BLaER1 (cell line): ENCODE measurements around the gene C16orf86.

Source experiments
- H3K27ac ChIP-seq: shearing (Covaris generic); formaldehyde crosslinking; 2 replicates; pipeline ENCODE4 v1.8.1; 2022
- H3K27me3 ChIP-seq: shearing (Covaris generic); formaldehyde crosslinking; 2 replicates; pipeline ENCODE4 v1.8.1; 2022
- H3K36me3 ChIP-seq: shearing (Covaris generic); formaldehyde crosslinking; 2 replicates; pipeline ENCODE4 v1.8.1; 2022
- H3K4me1 ChIP-seq: shearing (Covaris generic); formaldehyde crosslinking; 2 replicates; pipeline ENCODE4 v1.8.1; 2022
- H3K4me2 ChIP-seq: shearing (Covaris generic); formaldehyde crosslinking; 2 replicates; pipeline ENCODE4 v1.8.1; 2022
- H3K4me3 ChIP-seq: shearing (Covaris generic); formaldehyde crosslinking; 2 replicates; pipeline ENCODE4 v1.8.1; 2022
- H3K9ac ChIP-seq: shearing (Covaris generic); formaldehyde crosslinking; 2 replicates; pipeline ENCODE4 v1.8.1; 2022
- H3K9me3 ChIP-seq: shearing (Covaris generic); formaldehyde crosslinking; 2 replicates; pipeline ENCODE4 v1.8.1; 2022
- H4K20me1 ChIP-seq: shearing (Covaris generic); formaldehyde crosslinking; 2 replicates; pipeline ENCODE4 v1.8.1; 2022
- Cebpa-rat ChIP-seq: shearing (Covaris generic); IDR thresholded peaks from 2 replicates; pipeline ENCODE4 v1.8.1; 2022

Gene C16orf86

GRCh38 chr16:67704110-67704509 is 37.5 kb downstream of the C16orf86 start:
- no peak overlapping the region for H3K9ac ChIP-seq
- TF ChIP-seq Cebpa-rat, result no peak
- H3K27me3 ChIP-seq, result no peaks in the 10 kb centered on the region
- peaks cover 20% of the 10 kb centered on the region for H3K9me3 ChIP-seq
- no peak overlapping the region for H3K27ac ChIP-seq
- H3K4me1 ChIP-seq, result peaks cover 8% of the 10 kb centered on the region; the same call in 1 of the 2 replicates
- H3K36me3 ChIP-seq, result peaks cover 36% of the 10 kb centered on the region
- no peak overlapping the region for H3K4me3 ChIP-seq
- H3K4me2 ChIP-seq, result no peak overlapping the region
- H4K20me1 ChIP-seq, result peaks cover 59% of the 10 kb centered on the region

- Histone ChIP-seq H3K36me3 (peaks cover 45% of the 10 kb centered on the region), H3K4me1 (peaks cover 8% of the 10 kb centered on the region; the same call in 1 of the 2 replicates), H3K27ac (no peak overlapping the region), H3K4me2 (no peak overlapping the region), H3K27me3 (no peaks in the 10 kb centered on the region), H3K9me3 (peaks cover 5% of the 10 kb centered on the region; the same call in 1 of the 2 replicates), H3K4me3 (no peak overlapping the region), H3K9ac (no peak overlapping the region), H4K20me1 (peaks cover 73% of the 10 kb centered on the region)
- TF ChIP-seq Cebpa-rat, result no peak
Observed at GRCh38 chr16:67707210-67707609, 40.6 kb downstream of the C16orf86 start.

GRCh38 chr16:67707790-67708189 is 41.2 kb downstream of the C16orf86 start:
- no peak overlapping the region for H3K27ac ChIP-seq
- no peaks in the 10 kb centered on the region for H3K27me3 ChIP-seq
- H4K20me1 ChIP-seq, result peaks cover 67% of the 10 kb centered on the region
- H3K9ac ChIP-seq, result no peak overlapping the region
- no peak for TF ChIP-seq Cebpa-rat
- H3K4me3 ChIP-seq, result no peak overlapping the region
- H3K4me2 ChIP-seq, result no peak overlapping the region
- H3K4me1 ChIP-seq, result peaks cover 8% of the 10 kb centered on the region; the same call in 1 of the 2 replicates
- H3K9me3 ChIP-seq, result peaks cover 5% of the 10 kb centered on the region; the same call in 1 of the 2 replicates
- H3K36me3 ChIP-seq, result peaks cover 45% of the 10 kb centered on the region

- peaks cover 4% of the 10 kb centered on the region; the same call in 1 of the 2 replicates for H3K4me1 ChIP-seq
- no peak overlapping the region for H3K27ac ChIP-seq
- TF ChIP-seq Cebpa-rat, result no peak
Observed at GRCh38 chr16:67708368-67708771, 41.8 kb downstream of the C16orf86 start.

GRCh38 chr16:67709050-67709449 is 42.4 kb downstream of the C16orf86 start:
- Histone ChIP-seq H3K4me1 (peaks cover 3% of the 10 kb centered on the region), H4K20me1 (peaks cover 64% of the 10 kb centered on the region), H3K27ac (no peak overlapping the region), H3K4me3 (no peak overlapping the region), H3K4me2 (no peak overlapping the region), H3K27me3 (no peaks in the 10 kb centered on the region), H3K9ac (no peak overlapping the region), H3K9me3 (peaks cover 5% of the 10 kb centered on the region; the same call in 1 of the 2 replicates), H3K36me3 (peaks cover 58% of the 10 kb centered on the region)
- TF ChIP-seq Cebpa-rat, result no peak

More at GRCh38 chr16:67708368-67708771, 41.8 kb downstream of the C16orf86 start:
- H3K9me3 ChIP-seq, result peaks cover 5% of the 10 kb centered on the region; the same call in 1 of the 2 replicates
- no peaks in the 10 kb centered on the region for H3K27me3 ChIP-seq
- H3K36me3 ChIP-seq, result peaks cover 51% of the 10 kb centered on the region
- H3K9ac ChIP-seq, result no peak overlapping the region
- H4K20me1 ChIP-seq, result peaks cover 64% of the 10 kb centered on the region
- no peak overlapping the region for H3K4me3 ChIP-seq
- H3K4me2 ChIP-seq, result no peak overlapping the region

GRCh38 chr16:67710607-67711006 is 44.0 kb downstream of the C16orf86 start:
- peaks cover 5% of the 10 kb centered on the region; the same call in 1 of the 2 replicates for H3K9me3 ChIP-seq
- H3K4me1 ChIP-seq, result peaks cover 15% of the 10 kb centered on the region
- H3K4me2 ChIP-seq, result no peak overlapping the region
- no peaks in the 10 kb centered on the region for H3K27me3 ChIP-seq
- H3K9ac ChIP-seq, result no peak overlapping the region
- no peak overlapping the region for H3K4me3 ChIP-seq
- no peak overlapping the region for H3K27ac ChIP-seq
- H4K20me1 ChIP-seq, result peaks cover 63% of the 10 kb centered on the region
- TF ChIP-seq Cebpa-rat, result no peak
- H3K36me3 ChIP-seq, result peaks cover 54% of the 10 kb centered on the region

- H3K9me3 ChIP-seq, result no peaks in the 10 kb centered on the region
- no peak overlapping the region; the same call in 1 of the 2 replicates for H3K4me2 ChIP-seq
- peak; percentile 5; the same call in 1 of the 2 replicates for TF ChIP-seq Cebpa-rat
Observed at GRCh38 chr16:67713647-67714273, 47.1 kb downstream of the C16orf86 start.

GRCh38 chr16:67714522-67714921 is 47.9 kb downstream of the C16orf86 start:
- TF ChIP-seq Cebpa-rat, result no peak
- Histone ChIP-seq H3K36me3 (peaks cover 42% of the 10 kb centered on the region), H3K27me3 (no peaks in the 10 kb centered on the region), H3K4me1 (peaks cover 36% of the 10 kb centered on the region), H3K4me3 (no peak overlapping the region), H3K9ac (0 out of 2 replicates have a peak overlapping the region, but pooled peaks have one; percentile 15), H3K4me2 (peak overlapping the region; percentile 36), H3K9me3 (no peaks in the 10 kb centered on the region), H4K20me1 (peaks cover 70% of the 10 kb centered on the region), H3K27ac (no peak overlapping the region)

More at GRCh38 chr16:67713647-67714273, 47.1 kb downstream of the C16orf86 start:
- H3K4me3 ChIP-seq, result no peak overlapping the region
- 0 out of 2 replicates have a peak overlapping the region, but pooled peaks have one; percentile 15 for H3K9ac ChIP-seq
- peaks cover 48% of the 10 kb centered on the region for H3K36me3 ChIP-seq
- H3K27me3 ChIP-seq, result no peaks in the 10 kb centered on the region
- peaks cover 36% of the 10 kb centered on the region for H3K4me1 ChIP-seq
- H4K20me1 ChIP-seq, result peaks cover 78% of the 10 kb centered on the region
- no peak overlapping the region for H3K27ac ChIP-seq

GRCh38 chr16:67716097-67716496 is 49.5 kb downstream of the C16orf86 start:
- H3K9ac ChIP-seq, result no peak overlapping the region
- H3K4me3 ChIP-seq, result no peak overlapping the region
- no peak overlapping the region for H3K4me2 ChIP-seq
- no peaks in the 10 kb centered on the region for H3K9me3 ChIP-seq
- no peak overlapping the region for H3K27ac ChIP-seq
- H3K27me3 ChIP-seq, result no peaks in the 10 kb centered on the region
- H3K4me1 ChIP-seq, result peaks cover 46% of the 10 kb centered on the region
- peaks cover 55% of the 10 kb centered on the region for H4K20me1 ChIP-seq
- H3K36me3 ChIP-seq, result peaks cover 29% of the 10 kb centered on the region; the same call in 1 of the 2 replicates
- no peak for TF ChIP-seq Cebpa-rat
